Caco-2 (cell line): ENCODE data around the gene ANO8. TPM values are rescaled to one million over a fixed set of nuclear protein-coding genes. Genes with fewer than 3 reads are reported as not detected.

Source experiments
- BruUV-seq: library from RNA; stranded (reverse); fragments of 400-500 nt; replicated peaks from 2 replicates; lab custom pipeline; 2021; lab: Mats Ljungman, UMichigan
- CTCF ChIA-PET: fragments of 300-600 bp; sonication (Branson Sonifier 250); formaldehyde crosslinking; loops from one replicate; lab custom pipeline; 2022; ENCODE audit warnings: antibody characterized with exemption; lab: Charles Lee
- POLR2A ChIA-PET: fragments of 300-600 bp; sonication (Branson Sonifier 250); formaldehyde crosslinking; loops from one replicate; lab custom pipeline; 2022; ENCODE audit warnings: antibody characterized with exemption; lab: Charles Lee
- DNase-seq, 2 experiments: peaks; one replicate each; pipeline versions ENCODE4 v3.0.0 to v3.0.0-alpha.2; 2020 to 2022
- H3K27me3 ChIP-seq: replicated peaks from 2 replicates; pipeline ENCODE4 v1.6.0; 2011; ENCODE audit warnings: low read length; ENCODE audit not compliant: control insufficient read depth, insufficient read depth
- H3K36me3 ChIP-seq: 2 replicates; pipeline ENCODE4 v1.5.1; 2011; ENCODE audit warnings: low read length; ENCODE audit not compliant: control insufficient read depth, insufficient read depth
- H3K4me1 ChIP-seq: fragments of 250-450 bp; sonication (Bioruptor Pico); 2 replicates; pipeline ENCODE4 v1.5.1; 2020; ENCODE audit warnings: mild to moderate bottlenecking
- H3K4me3 ChIP-seq: 2 replicates; pipeline ENCODE4 v1.5.1; 2011; ENCODE audit warnings: low read depth, mild to moderate bottlenecking, control low read depth, low read length
- H3K9me3 ChIP-seq: fragments of 250-450 bp; sonication (Bioruptor Pico); 2 replicates; pipeline ENCODE4 v1.5.1; 2020; ENCODE audit warnings: mild to moderate bottlenecking, moderate library complexity
- H3K27ac Mint-ChIP-seq: one replicate; pipeline ENCODE4 v1.8.0; 2022; ENCODE audit warnings: mixed read lengths; ENCODE audit not compliant: unreplicated experiment
- H3K27me3 Mint-ChIP-seq: one replicate; pipeline ENCODE4 v1.8.0; 2022; ENCODE audit warnings: mixed read lengths; ENCODE audit not compliant: insufficient read depth, unreplicated experiment
- H3K36me3 Mint-ChIP-seq: one replicate; pipeline ENCODE4 v1.8.0; 2022; ENCODE audit warnings: mild to moderate bottlenecking, mixed read lengths; ENCODE audit not compliant: insufficient read depth, unreplicated experiment
- H3K4me1 Mint-ChIP-seq: one replicate; pipeline ENCODE4 v1.8.0; 2022; ENCODE audit warnings: low read depth, mixed read lengths; ENCODE audit not compliant: unreplicated experiment
- H3K4me3 Mint-ChIP-seq: one replicate; pipeline ENCODE4 v1.8.0; 2022; ENCODE audit warnings: mild to moderate bottlenecking, moderate library complexity, mixed read lengths; ENCODE audit not compliant: unreplicated experiment
- H3K9me3 Mint-ChIP-seq: one replicate; pipeline ENCODE4 v1.8.0; 2022; ENCODE audit warnings: mixed read lengths; ENCODE audit not compliant: unreplicated experiment
- intact Hi-C: fragments of 100-400 bp; cut with micrococcal nuclease; formaldehyde crosslinking; loops from one replicate; pipeline ENCODE4 v1.10.0; 2022; ENCODE audit not compliant: unreplicated experiment
- total RNA-seq: library from RNA; stranded (reverse); gene quantifications from 2 replicates; pipeline ENCODE4 v1.2.3, GENCODE V29; 2022
- TF ChIP-seq, protein P1 (sequence below), 2 experiments: fragments of 200-600 bp in 1 of 2; IDR thresholded peaks; 1 replicate in 1 of 2; 2 replicates in 1 of 2; pipeline versions ENCODE4 v1.5.1 to v1.8.0; 2011 to 2022; ENCODE audit warnings: antibody characterized with exemption in 1 of 2, control low read depth in 1 of 2, inconsistent platforms in 1 of 2, low read depth in 1 of 2, low read length in 1 of 2, mild to moderate bottlenecking in 1 of 2, moderate library complexity in 1 of 2; ENCODE audit not compliant: insufficient read depth in 1 of 2, severe bottlenecking in 1 of 2, unreplicated experiment in 1 of 2

The ANO8 gene
- total RNA-seq, 1 experiment from 2014 or later, result 11.5 TPM

DNA sequence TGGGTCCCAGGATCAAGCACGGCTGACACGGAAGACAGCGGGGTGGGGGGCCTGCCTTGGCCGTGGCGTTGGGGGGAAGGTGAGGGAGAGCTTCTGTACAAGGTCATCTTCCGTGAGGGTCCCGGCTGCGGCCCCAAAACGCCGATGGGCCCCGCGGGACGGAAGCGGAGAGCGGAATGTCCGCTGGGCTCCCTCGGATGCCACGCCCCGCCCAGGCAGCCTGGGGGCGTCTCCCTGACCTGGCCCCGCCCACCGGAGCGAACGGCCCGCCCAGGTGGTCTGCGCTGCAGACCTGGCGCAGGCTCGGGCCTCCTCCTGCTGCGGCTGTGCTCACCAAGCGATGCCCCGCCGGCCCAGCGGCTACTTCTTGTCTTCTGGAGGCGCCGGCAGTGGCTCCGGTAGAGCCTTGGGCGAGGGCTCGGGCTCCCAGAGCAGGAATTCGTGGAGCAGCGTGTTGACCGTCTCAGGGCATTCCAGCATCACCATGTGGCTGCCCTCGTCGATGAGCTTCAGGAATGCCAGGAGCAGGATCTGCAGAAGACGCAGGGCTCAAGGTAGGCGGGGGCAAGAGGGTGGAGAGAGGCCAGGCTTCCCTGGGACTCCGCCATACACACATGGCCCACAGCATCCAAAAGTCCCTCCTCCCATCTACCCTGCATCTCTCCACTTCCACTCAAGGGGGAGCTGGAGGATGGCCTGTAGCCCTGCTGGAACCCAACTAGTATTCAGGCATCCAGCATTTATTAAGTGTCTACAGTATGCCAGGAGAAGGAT lies 42.2 kb downstream of the ANO8 start:
- Mint-ChIP-seq H3K9me3 (no peaks in the 10 kb centered on the region), H3K27ac (peak overlapping the region; percentile 84), H3K4me1 (no peaks in the 10 kb centered on the region), H3K27me3 (no peaks in the 10 kb centered on the region), H3K36me3 (peaks cover 27% of the 10 kb centered on the region), H3K4me3 (peak overlapping the region; percentile 83)
- peaks cover 1% of the 10 kb centered on the region; the same call in 1 of the 2 replicates for H3K36me3 ChIP-seq
- ChIA-PET POLR2A (interaction anchor here (0.6 to 1.6 kb wide), 6 partner anchors 13 to 608 kb away, joined by 3 to 12 read pairs (median 6); partner anchors contain the start of genes BABAM1, DDA1, MRPL34 and OCEL1), CTCF (interaction anchor here (0.6 to 1.8 kb wide), 19 partner anchors 10 to 987 kb away, joined by 3 to 44 read pairs (median 3); partner anchors contain the start of genes ABHD8, DDA1, MRPL34 and OCEL1)
- no peaks in the 10 kb centered on the region for H3K4me1 ChIP-seq
- TF ChIP-seq, protein P1, sequence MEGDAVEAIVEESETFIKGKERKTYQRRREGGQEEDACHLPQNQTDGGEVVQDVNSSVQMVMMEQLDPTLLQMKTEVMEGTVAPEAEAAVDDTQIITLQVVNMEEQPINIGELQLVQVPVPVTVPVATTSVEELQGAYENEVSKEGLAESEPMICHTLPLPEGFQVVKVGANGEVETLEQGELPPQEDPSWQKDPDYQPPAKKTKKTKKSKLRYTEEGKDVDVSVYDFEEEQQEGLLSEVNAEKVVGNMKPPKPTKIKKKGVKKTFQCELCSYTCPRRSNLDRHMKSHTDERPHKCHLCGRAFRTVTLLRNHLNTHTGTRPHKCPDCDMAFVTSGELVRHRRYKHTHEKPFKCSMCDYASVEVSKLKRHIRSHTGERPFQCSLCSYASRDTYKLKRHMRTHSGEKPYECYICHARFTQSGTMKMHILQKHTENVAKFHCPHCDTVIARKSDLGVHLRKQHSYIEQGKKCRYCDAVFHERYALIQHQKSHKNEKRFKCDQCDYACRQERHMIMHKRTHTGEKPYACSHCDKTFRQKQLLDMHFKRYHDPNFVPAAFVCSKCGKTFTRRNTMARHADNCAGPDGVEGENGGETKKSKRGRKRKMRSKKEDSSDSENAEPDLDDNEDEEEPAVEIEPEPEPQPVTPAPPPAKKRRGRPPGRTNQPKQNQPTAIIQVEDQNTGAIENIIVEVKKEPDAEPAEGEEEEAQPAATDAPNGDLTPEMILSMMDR (IDR thresholded peaks at IDR 0.05; ENCODE audit: insufficient read depth in 1 of 2, low read depth in 1 of 2, low read length in 1 of 2, severe bottlenecking in 1 of 2, unreplicated experiment in 1 of 2), result peak; percentile 68 to 77
- H3K9me3 ChIP-seq, result no peaks in the 10 kb centered on the region
- H3K4me3 ChIP-seq, result peak overlapping the region; percentile 70
- BruUV-seq, result no TSS peak
- intact Hi-C loops, result loop anchor here (1.0 to 5.0 kb wide), 3 partner anchors 13 to 98 kb away; partner anchors contain the start of gene MRPL34
- H3K27me3 ChIP-seq, result no peaks in the 10 kb centered on the region
- peak; percentile 91 to 92 for DNase-seq

DNA sequence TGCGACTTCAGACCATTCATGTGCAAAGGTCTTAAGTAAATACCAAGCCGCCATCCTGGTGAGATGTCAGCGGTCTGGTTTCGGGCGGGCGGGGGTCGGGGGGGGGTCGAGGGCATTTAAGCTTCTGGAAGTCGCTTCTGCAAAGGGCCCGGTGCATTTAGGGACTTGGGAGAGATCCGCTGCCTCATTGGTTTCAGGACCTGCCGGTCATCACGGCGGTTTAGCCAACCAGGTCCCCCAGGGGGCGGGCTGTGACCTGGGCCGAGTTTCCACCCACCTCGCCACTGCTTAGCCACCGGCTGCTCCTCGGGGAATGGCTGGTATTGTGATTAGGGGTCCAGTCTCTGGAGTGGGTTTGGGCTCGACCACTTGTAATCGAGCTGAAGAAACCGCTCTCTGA lies 45.2 kb downstream of the ANO8 start:
- TF ChIP-seq, protein P1 (IDR thresholded peaks at IDR 0.05; ENCODE audit: insufficient read depth in 1 of 2, low read depth in 1 of 2, low read length in 1 of 2, severe bottlenecking in 1 of 2, unreplicated experiment in 1 of 2), result no peak
- Histone ChIP-seq H3K27me3 (no peaks in the 10 kb centered on the region), H3K9me3 (no peaks in the 10 kb centered on the region), H3K36me3 (peaks cover 1% of the 10 kb centered on the region; the same call in 1 of the 2 replicates), H3K4me1 (peaks cover 11% of the 10 kb centered on the region; the same call in 1 of the 2 replicates), H3K4me3 (no peak overlapping the region)
- H3K4me3 Mint-ChIP-seq, result no peak overlapping the region
- intact Hi-C loops, result no loop called here
- no peak overlapping the region for H3K27ac Mint-ChIP-seq
- DNase-seq, result peak; percentile 81 to 86
- BruUV-seq, result no TSS peak
- H3K27me3 Mint-ChIP-seq, result no peaks in the 10 kb centered on the region
- H3K4me1 Mint-ChIP-seq, result peaks cover 5% of the 10 kb centered on the region
- ChIA-PET POLR2A (no interaction called here), CTCF (no interaction called here)
- peaks cover 7% of the 10 kb centered on the region for H3K36me3 Mint-ChIP-seq
- no peaks in the 10 kb centered on the region for H3K9me3 Mint-ChIP-seq

GRCh38 chr19:17286752-17287151 lies 47.9 kb downstream of the ANO8 start:
- no peak overlapping the region for H3K27ac Mint-ChIP-seq
- no peak overlapping the region for H3K4me3 Mint-ChIP-seq
- no TSS peak for BruUV-seq
- TF ChIP-seq, protein P1 (IDR thresholded peaks at IDR 0.05; ENCODE audit: insufficient read depth in 1 of 2, low read depth in 1 of 2, low read length in 1 of 2, severe bottlenecking in 1 of 2, unreplicated experiment in 1 of 2), result no peak
- intact Hi-C loops, result no loop called here
- Histone ChIP-seq H3K4me1 (peaks cover 11% of the 10 kb centered on the region; the same call in 1 of the 2 replicates), H3K27me3 (no peaks in the 10 kb centered on the region), H3K9me3 (no peaks in the 10 kb centered on the region), H3K4me3 (no peak overlapping the region), H3K36me3 (no peaks in the 10 kb centered on the region; the same call in 1 of the 2 replicates)
- H3K36me3 Mint-ChIP-seq, result peaks cover 14% of the 10 kb centered on the region
- ChIA-PET POLR2A (no interaction called here), CTCF (interaction anchor here (1.1 kb wide), 1 partner anchor 20 kb away, joined by 4 read pairs; no protein-coding TSS in a partner anchor)
- H3K9me3 Mint-ChIP-seq, result no peaks in the 10 kb centered on the region
- peaks cover 5% of the 10 kb centered on the region for H3K4me1 Mint-ChIP-seq
- H3K27me3 Mint-ChIP-seq, result no peaks in the 10 kb centered on the region
- no peak for DNase-seq
